NCI-H226 (cell line): Measurements from ENCODE around the gene TAF11L12.
"Not testable (repeated sequence)": the region's sequence is repeated elsewhere in the genome, so short reads cannot be mapped to it uniquely, and the experiment has no call there.

Experiments
- DNase-seq: peaks from one replicate; pipeline ENCODE4 v3.0.0-alpha.2; 2015

The TAF11L12 gene

GRCh38 chr5:17610092-17610491 is at the start of gene TAF11L12:
Gene TAF11L12, plus strand, starts transcription at chr5:17610392.
- not testable (repeated sequence) for DNase-seq

DNA sequence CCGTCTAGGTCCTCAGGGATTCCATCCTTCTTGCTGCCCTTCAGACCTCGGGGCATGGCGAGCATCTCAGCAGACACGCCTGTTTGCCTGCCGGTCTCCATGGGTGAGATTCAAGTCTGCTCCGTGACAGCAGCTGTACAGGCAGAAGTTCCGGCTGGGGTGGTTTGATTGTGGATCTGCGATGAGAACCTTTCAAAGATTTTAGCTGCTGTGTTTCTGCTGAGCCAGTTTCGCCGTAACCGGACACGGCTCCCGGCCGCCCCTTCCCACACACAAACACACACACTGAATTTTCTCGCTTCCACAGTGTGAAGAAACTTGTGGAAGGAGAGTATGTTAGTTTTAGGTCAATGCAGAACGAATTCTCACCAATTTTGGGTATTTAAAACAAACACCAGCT is 24.5 kb upstream of the TAF11L12 start, which contains the start of gene TAF11L7:
Gene TAF11L7 (minus strand): TSS at position 101 of the 400 bp plus-strand sequence.
- DNase-seq = not testable (repeated sequence)

- DNase-seq = not testable (repeated sequence)
These were observed 19.3 kb upstream of the TAF11L12 start, which contains the start of gene TAF11L8 for GRCh38 chr5:17590860-17591259. Gene TAF11L8, minus strand, starts transcription at chr5:17590960.

- DNase-seq = not testable (repeated sequence)
These were observed 15.9 kb upstream of the TAF11L12 start, which contains the start of gene TAF11L9 for GRCh38 chr5:17594255-17594654. Gene TAF11L9, minus strand, starts transcription at chr5:17594394.

DNA sequence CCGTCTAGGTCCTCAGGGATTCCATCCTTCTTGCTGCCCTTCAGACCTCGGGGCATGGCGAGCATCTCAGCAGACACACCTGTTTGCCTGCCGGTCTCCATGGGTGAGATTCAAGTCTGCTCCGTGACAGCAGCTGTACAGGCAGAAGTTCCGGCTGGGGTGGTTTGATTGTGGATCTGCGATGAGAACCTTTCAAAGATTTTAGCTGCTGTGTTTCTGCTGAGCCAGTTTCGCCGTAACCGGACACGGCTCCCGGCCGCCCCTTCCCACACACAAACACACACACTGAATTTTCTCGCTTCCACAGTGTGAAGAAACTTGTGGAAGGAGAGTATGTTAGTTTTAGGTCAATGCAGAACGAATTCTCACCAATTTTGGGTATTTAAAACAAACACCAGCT is 12.5 kb upstream of the TAF11L12 start, which contains the start of gene TAF11L10:
Gene TAF11L10 (minus strand): TSS at position 101 of the 400 bp plus-strand sequence.
- DNase-seq = not testable (repeated sequence)

- not testable (repeated sequence) for DNase-seq
These were observed 6.3 kb upstream of the TAF11L12 start, which contains the start of gene TAF11L11 for GRCh38 chr5:17603880-17604279. Gene TAF11L11, plus strand, starts transcription at chr5:17604183.

DNA sequence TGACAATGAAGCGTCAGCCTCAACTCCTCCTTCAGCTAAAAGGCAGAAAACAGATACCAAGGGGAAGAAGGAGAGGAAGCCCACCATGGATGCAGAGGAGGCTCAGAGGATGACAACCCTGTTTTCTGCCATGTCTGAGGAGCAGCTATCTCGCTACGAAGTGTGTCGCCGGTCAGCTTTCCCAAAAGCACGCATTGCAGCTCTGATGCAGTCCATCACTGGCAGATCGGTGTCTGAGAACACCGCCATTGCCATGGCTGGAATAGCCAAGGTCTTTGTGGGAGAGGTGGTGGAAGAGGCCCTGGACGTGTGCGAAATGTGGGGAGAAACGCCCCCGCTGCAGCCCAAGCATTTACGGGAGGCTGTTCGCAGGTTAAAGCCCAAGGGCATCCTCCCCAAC is 5.2 kb upstream of the TAF11L12 start:
- DNase-seq = no peak

GRCh38 chr5:17607461-17607860 is 2.7 kb upstream of the TAF11L12 start:
- not testable (repeated sequence) for DNase-seq

DNA sequence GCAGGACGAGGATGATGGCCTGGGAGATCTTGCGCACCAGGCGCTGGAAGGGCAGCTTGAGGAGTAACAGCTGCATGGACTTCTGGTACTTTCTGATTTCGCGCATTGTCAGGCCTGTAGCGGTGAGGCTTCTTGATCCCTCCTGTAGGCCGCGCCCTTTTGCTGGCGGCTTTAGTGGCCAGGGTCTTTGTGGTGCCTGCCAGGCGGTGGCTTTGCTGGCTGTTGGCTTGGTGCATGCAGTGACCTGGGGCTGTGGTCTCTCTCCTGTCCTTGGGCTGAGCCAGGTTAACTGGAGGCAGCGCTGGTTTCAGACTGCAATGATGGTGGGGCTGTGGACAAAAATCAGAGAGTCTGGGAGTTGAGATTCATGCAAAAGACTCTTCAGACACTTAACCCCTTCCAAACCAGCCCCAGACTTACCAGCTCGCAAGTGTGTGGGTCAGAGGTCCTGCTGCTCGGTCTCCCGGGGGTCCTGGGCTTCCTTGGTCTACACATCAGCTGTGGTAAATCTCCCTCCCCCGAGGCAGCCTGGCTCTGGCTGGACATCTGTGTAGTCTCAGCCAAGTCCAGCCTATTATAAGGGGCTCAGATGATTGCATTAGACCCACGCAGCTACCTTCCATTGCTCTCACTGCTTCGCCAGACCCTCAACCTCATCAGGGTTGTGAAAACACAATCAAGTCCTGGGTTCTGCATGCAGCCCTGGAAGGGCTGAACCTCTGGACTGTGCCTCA is 4.8 kb downstream of the TAF11L12 start:
- DNase-seq = no peak

DNA sequence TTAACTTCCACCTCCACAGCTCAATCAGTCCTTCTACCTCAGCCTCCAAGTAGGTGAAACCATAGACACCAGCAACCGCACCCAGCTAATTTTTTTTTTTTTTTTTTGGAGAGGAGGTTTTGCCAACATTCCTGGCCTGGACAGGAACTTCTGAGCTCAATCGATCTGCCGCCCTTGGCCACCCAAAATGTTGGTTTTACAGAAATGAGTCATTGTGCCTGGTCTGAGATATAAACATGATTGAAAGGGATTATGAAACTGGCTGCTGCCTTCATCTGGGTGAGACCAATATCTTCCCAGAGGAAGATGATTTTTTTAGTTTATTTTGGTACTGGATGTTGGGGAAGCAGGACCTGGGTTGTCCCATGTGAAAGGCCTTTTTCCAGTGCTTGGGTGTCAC is 9.2 kb downstream of the TAF11L12 start:
- no peak for DNase-seq

GRCh38 chr5:17620627-17621026 is 10.4 kb downstream of the TAF11L12 start:
- DNase-seq = no peak

- DNase-seq = no peak
These were observed 15.5 kb downstream of the TAF11L12 start for GRCh38 chr5:17625686-17626085.

- DNase-seq = not testable (repeated sequence)
These were observed 21.6 kb downstream of the TAF11L12 start, which contains the start of gene TAF11L13 for GRCh38 chr5:17631788-17632187. Gene TAF11L13, plus strand, starts transcription at chr5:17632088.

GRCh38 chr5:17634160-17634559 is 24.0 kb downstream of the TAF11L12 start, which contains the start of gene TAF11L14:
Gene TAF11L14, plus strand, starts transcription at chr5:17634460.
- no peak for DNase-seq

GRCh38 chr5:17649232-17649631 is 39.0 kb downstream of the TAF11L12 start:
- DNase-seq = not testable (repeated sequence)

DNA sequence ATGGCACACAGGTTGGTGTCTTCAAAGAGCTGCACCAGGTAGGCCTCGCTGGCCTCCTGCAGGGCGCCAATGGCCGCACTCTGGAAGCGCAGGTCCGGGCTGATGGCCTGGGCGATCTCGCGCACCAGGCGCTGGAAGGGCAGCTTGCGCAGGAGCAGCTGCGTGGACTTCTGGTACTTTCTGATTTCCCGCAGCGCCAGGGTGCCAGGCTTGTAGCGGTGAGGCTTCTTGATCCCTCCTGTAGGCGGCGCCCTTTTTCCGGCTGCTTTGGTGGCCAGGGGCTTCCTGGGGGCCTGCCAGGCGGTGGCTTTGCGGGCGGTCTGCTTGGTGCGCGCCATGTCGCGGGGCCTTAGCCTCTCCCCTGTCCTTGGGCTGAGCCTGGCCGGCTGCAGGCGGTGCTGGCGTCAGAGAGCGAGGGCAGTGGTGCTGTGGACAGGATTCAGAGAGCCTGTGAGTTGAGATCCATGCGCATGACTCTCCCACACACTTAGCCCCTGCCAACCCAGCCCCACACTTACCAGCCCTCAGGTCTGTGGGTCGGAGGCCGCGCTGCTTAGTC is 45.1 kb downstream of the TAF11L12 start:
- not testable (repeated sequence) for DNase-seq

- DNase-seq = no peak
These were observed 45.7 kb downstream of the TAF11L12 start for GRCh38 chr5:17655921-17656320.
